Measurements from ENCODE around the gene RAB3D.

Gene RAB3D

DNA sequence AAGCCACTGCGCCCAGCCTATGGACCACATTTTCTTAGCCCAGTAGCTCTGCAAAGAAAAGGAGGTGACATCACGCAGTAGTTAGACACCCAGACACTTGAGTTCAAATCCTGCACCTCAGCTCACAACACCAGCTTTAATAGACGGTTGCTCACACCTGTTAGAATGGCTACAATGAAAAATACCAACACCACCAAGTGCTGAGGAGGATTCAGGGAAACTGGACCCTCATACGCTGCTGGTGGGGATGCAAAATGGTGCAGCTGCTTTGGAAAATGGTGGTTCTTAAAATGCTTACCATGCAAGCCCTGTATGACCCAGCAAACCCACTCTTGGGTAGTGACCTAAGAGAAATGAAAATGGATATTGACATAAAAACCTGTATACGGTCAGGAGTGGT is 65.5 kb downstream of the RAB3D start:
- in situ Hi-C loops (cut with HindIII; ENCODE audit: low pct_unique_long_range_greater_than_20kb, low sequenced_read_pairs) = no loop called here
- DNase-seq (ENCODE audit: low read depth in 1 of 2, low spot score in 1 of 2) = no peak
- no peak for TF ChIP-seq JUND (IDR thresholded peaks at IDR 0.05; ENCODE audit: low read depth)

DNA sequence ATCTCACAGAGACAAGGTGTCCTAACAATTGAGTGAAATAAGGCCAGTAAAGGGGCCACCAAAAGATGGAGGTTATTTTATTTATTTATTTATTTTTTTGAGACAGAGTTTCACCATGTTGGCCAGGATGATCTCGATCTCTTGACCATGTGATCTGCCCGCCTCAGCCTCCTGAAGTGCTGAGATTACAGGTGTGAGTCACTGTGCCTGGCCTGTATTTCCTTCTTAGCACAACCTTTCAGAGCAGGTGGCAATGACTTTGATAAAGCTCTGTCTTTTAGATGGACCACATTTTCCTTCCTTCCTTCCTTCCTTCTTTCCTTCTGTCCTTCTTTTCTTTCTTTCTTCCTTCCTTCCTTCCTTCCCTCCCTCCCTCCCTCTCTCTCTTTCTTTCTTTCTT is 66.2 kb downstream of the RAB3D start:
- in situ Hi-C loops (cut with HindIII; ENCODE audit: low pct_unique_long_range_greater_than_20kb, low sequenced_read_pairs) = no loop called here
- no peak for DNase-seq (ENCODE audit: low read depth in 1 of 2, low spot score in 1 of 2)
- no peak for TF ChIP-seq JUND (IDR thresholded peaks at IDR 0.05; ENCODE audit: low read depth)
